Measurements from ENCODE around the gene SLC25A25. TPM values are rescaled to one million over a fixed set of nuclear protein-coding genes. Genes with fewer than 3 reads are reported as not detected.
"Not testable (repeated sequence)": the region's sequence is repeated elsewhere in the genome, so short reads cannot be mapped to it uniquely, and the experiment has no call there.

The SLC25A25 gene
- total and polyA plus RNA-seq, 2 of the 8 experiments (the other 6 are each of a cell fraction or from before 2014, with no cell fraction given) = 6.5 to 18.5 TPM

DNA sequence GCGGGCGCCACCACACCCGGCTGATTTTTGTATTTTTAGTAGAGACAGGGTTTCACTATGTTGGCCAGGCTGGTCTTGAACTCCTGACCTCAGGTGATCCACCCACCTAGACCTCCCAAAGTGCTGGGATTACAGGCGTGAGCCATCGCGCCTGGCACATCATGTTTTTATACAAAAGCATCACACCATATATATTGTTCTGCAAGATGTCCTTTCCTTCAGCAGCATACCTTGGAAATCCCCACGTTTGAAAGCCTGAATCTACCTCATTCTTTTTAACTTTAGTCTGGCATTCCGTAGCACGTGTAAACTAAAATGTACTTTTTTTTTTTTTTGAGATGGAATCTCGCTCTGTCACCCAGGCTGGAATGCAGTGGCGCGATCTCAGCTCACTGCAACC, 44.4 kb upstream of the SLC25A25 start:
- H2BK12ac ChIP-seq (ENCODE audit: low read depth, low read length); H3K23me2 ChIP-seq (ENCODE audit: low read depth, low read length); H3K56ac ChIP-seq (replicated peaks; ENCODE audit: insufficient read length, low read depth, low read length); H2BK120ac ChIP-seq (replicated peaks; ENCODE audit: low read depth, low read length); H4K91ac ChIP-seq (replicated peaks; ENCODE audit: insufficient read length, low read length); H3K27me3 ChIP-seq (replicated peaks in 1 of 4; ENCODE audit: control insufficient read depth in 3 of 4, extremely low read depth in 1 of 4, insufficient read depth in 3 of 4, low read length in 3 of 4); H3K4me2 ChIP-seq (ENCODE audit: insufficient read depth in 1 of 2, low read depth in 2 of 2, low read length in 2 of 2); H3K4me1 ChIP-seq (replicated peaks in 1 of 4; ENCODE audit: control insufficient read depth in 3 of 4, insufficient read depth in 4 of 4, low read length in 3 of 4); H3K18ac ChIP-seq (ENCODE audit: extremely low read depth, low read length); H2AFZ ChIP-seq (ENCODE audit: low read length); H2BK15ac ChIP-seq (ENCODE audit: low read length); H2BK5ac ChIP-seq (ENCODE audit: low read depth, low read length); H4K8ac ChIP-seq (ENCODE audit: extremely low read depth, insufficient read depth, low read length); DNase-seq (ENCODE audit: low read depth in 1 of 2, low spot score in 2 of 2); H3K9me3 ChIP-seq (ENCODE audit: insufficient read depth in 2 of 2, low read depth in 1 of 2, low read length in 1 of 2); H4K5ac ChIP-seq (ENCODE audit: insufficient read length, low read depth, low read length); H3K27ac ChIP-seq (ENCODE audit: low read depth, low read length); H3K4me3 ChIP-seq (ENCODE audit: extremely low read depth in 1 of 4, insufficient read depth in 2 of 4, low read depth in 3 of 4, low read length in 4 of 4); H3K9ac ChIP-seq (replicated peaks in 1 of 4; ENCODE audit: extremely low read depth in 1 of 4, low read depth in 3 of 4, low read length in 3 of 4); FAIRE-seq; H3K14ac ChIP-seq (ENCODE audit: insufficient read length); H2AK5ac ChIP-seq (ENCODE audit: low read depth, low read length); H3K79me1 ChIP-seq (ENCODE audit: low read depth, low read length); H3K4ac ChIP-seq (replicated peaks; ENCODE audit: insufficient read length, low read depth, low read length); H3K23ac ChIP-seq (ENCODE audit: insufficient read length); H2BK20ac ChIP-seq (ENCODE audit: low read length); H3K79me2 ChIP-seq (ENCODE audit: control insufficient read depth in 1 of 2, insufficient read depth in 2 of 2, low read length in 2 of 2); H4K20me1 ChIP-seq (replicated peaks in 1 of 2; ENCODE audit: control insufficient read depth in 1 of 2, insufficient read depth in 2 of 2, low read length in 2 of 2); H3K36me3 ChIP-seq (ENCODE audit: control insufficient read depth in 2 of 4, insufficient read depth in 4 of 4, low read length in 3 of 4): not testable (repeated sequence)
- POLR2A ChIA-PET (ENCODE audit: partially characterized antibody) = interaction anchor here (0.7 kb wide), 1 partner anchor 85 kb away, joined by 4 read pairs; no protein-coding TSS in a partner anchor
- CTCF ChIA-PET (ENCODE audit: partially characterized antibody) = interaction anchor here (0.6 to 38.5 kb wide), 5 partner anchors 12 to 94 kb away, joined by 3 to 825 read pairs (median 9); partner anchors contain the start of gene DPM2
- WGBS, 2 experiments (ENCODE audit: extremely low coverage in 1 of 2, insufficient coverage in 1 of 2, insufficient read length in 1 of 2, insufficient replicate concordance in 2 of 2, low coverage in 1 of 2, low lambda C conversion rate in 2 of 2, missing lambda C conversion rate in 1 of 2) = 89% methylated on average over 12 of the region's 12 CpGs; no CpG with 5 or more reads in 1 of the 2 experiments
